PC-3 (cell line): ENCODE data around the gene MINDY3.

Experiments
- CTCF ChIP-seq: fragments of 300-600 bp; sonication (generic); conservative IDR thresholded peaks from 2 replicates; pipeline ENCODE4 v1.5.1; 2017; ENCODE audit warnings: antibody characterized with exemption, low read depth, mild to moderate bottlenecking, low read length
- EZH2 ChIP-seq: fragments of 300-600 bp; sonication (generic); IDR thresholded peaks from one replicate; pipeline ENCODE4 v1.6.1; 2017; ENCODE audit warnings: antibody characterized with exemption, mild to moderate bottlenecking, low read length; ENCODE audit not compliant: unreplicated experiment
- EZH2phosphoT487 ChIP-seq: fragments of 300-600 bp; sonication (generic); IDR thresholded peaks from 2 replicates; pipeline ENCODE4 v1.6.1; 2018; ENCODE audit warnings: mild to moderate bottlenecking, antibody characterized with exemption, low read length, borderline replicate concordance

- TF ChIP-seq CTCF (no peak), EZH2 (no peak), EZH2phosphoT487 (no peak)
Measured at GRCh38 chr10:15852111-15852557, 8.2 kb downstream of the MINDY3 start.
